Keratinocyte (primary cell): ENCODE data around the gene KCTD17.

Experiments used
- CTCF ChIP-seq, 3 experiments: IDR thresholded peaks in 1 of 3; conservative IDR thresholded peaks in 1 of 3; optimal IDR thresholded peaks in 1 of 3; 2 replicates in 2 of 3; 3 replicates in 1 of 3; pipeline versions ENCODE3 to v1.5.1; 2011; ENCODE audit warnings: low read length in 3 of 3, mild to moderate bottlenecking in 3 of 3, moderate library complexity in 2 of 3, control low read depth in 1 of 3, inconsistent platforms in 1 of 3; ENCODE audit not compliant: insufficient read depth in 2 of 3; ENCODE audit errors: extremely low read depth in 1 of 3
- EZH2 ChIP-seq: IDR thresholded peaks from one replicate; pipeline ENCODE4 v1.6.1; 2012; ENCODE audit warnings: inconsistent platforms, mild to moderate bottlenecking, low read length, moderate library complexity

GRCh38 chr22:37008365-37008764, 43.2 kb upstream of the KCTD17 start:
- no peak for TF ChIP-seq EZH2
- no peak for TF ChIP-seq CTCF (optimal IDR thresholded peaks at IDR 0.05 in 1 of 3, IDR thresholded peaks at IDR 0.05 in 1 of 3, conservative IDR thresholded peaks at IDR 0.05 in 1 of 3; ENCODE audit: extremely low read depth in 1 of 3, insufficient read depth in 2 of 3, low read length in 3 of 3)
